Neural cell (in vitro differentiated cells): ENCODE data around the gene NDRG2. TPM values are rescaled to one million over a fixed set of nuclear protein-coding genes. Genes with fewer than 3 reads are reported as not detected.

ENCODE experiments used
- H2AFZ ChIP-seq: fragments of 200-600, 300-800 bp; sonication (generic), shearing (Covaris generic); 2 replicates; pipeline ENCODE4 v1.6.0; 2014; ENCODE audit warnings: low read depth, mild to moderate bottlenecking, antibody characterized with exemption, low read length, moderate library complexity
- H3F3A ChIP-seq: fragments of 200-600 bp; shearing (Covaris generic); 2 replicates; pipeline ENCODE4 v1.6.1; 2016; ENCODE audit warnings: mild to moderate bottlenecking, moderate library complexity, mixed read lengths, antibody characterized with exemption, low read length; ENCODE audit not compliant: insufficient read depth, poor library complexity, severe bottlenecking
- H3K27ac ChIP-seq: fragments of 200-600, 300-800 bp; sonication (generic), shearing (Covaris generic); 2 replicates; pipeline ENCODE4 v1.5.1; 2014; ENCODE audit warnings: mild to moderate bottlenecking, low read length, moderate library complexity
- H3K27me3 ChIP-seq: fragments of 300-800, 200-600 bp; sonication (generic), shearing (Covaris generic); 2 replicates; pipeline ENCODE4 v1.6.0; 2014; ENCODE audit warnings: mild to moderate bottlenecking, low read depth, low read length, moderate library complexity; ENCODE audit not compliant: insufficient read depth
- H3K36me3 ChIP-seq: fragments of 300-800, 200-600 bp; sonication (generic), shearing (Covaris generic); 2 replicates; pipeline ENCODE4 v1.5.1; 2014; ENCODE audit warnings: mild to moderate bottlenecking, antibody characterized with exemption, low read length, moderate library complexity; ENCODE audit not compliant: insufficient read depth
- H3K4me2 ChIP-seq: fragments of 300-800, 200-600 bp; sonication (generic), shearing (Covaris generic); 2 replicates; pipeline ENCODE4 v1.6.0; 2014; ENCODE audit warnings: mild to moderate bottlenecking, low read length
- H3K4me3 ChIP-seq: fragments of 300-800, 200-600 bp; sonication (generic), shearing (Covaris generic); 2 replicates; pipeline ENCODE4 v1.5.1; 2014; ENCODE audit warnings: mild to moderate bottlenecking, low read length, moderate library complexity
- H3K79me2 ChIP-seq: fragments of 200-600 bp; shearing (Covaris generic); replicated peaks from 2 replicates; pipeline ENCODE4 v1.6.0; 2014; ENCODE audit warnings: mild to moderate bottlenecking, low read length, moderate library complexity; ENCODE audit not compliant: insufficient read depth
- H3K9ac ChIP-seq: fragments of 300-800, 200-600 bp; sonication (generic), shearing (Covaris generic); 2 replicates; pipeline ENCODE4 v1.6.1; 2016; ENCODE audit warnings: mild to moderate bottlenecking, low read length, mixed read lengths
- H3K9me2 ChIP-seq: fragments of 200-600 bp; shearing (Covaris generic); 2 replicates; pipeline ENCODE4 v1.6.1; 2016; ENCODE audit warnings: mild to moderate bottlenecking, low read length, mixed read lengths; ENCODE audit not compliant: insufficient read depth
- H3K9me3 ChIP-seq: fragments of 200-600, 300-800 bp; sonication (generic), shearing (Covaris generic); 2 replicates; pipeline ENCODE4 v1.6.1; 2016; ENCODE audit warnings: mild to moderate bottlenecking, mixed run types, low read length, moderate library complexity, mixed read lengths
- H4K20me1 ChIP-seq: fragments of 200-600 bp; shearing (Covaris generic); 2 replicates; pipeline ENCODE4 v1.6.1; 2016; ENCODE audit warnings: mild to moderate bottlenecking, mixed run types; ENCODE audit not compliant: insufficient read depth
- EP300 ChIP-seq: fragments of 450-650 bp; conservative IDR thresholded peaks from 2 replicates; pipeline ENCODE4 v1.6.1; 2014; ENCODE audit warnings: antibody characterized with exemption, mild to moderate bottlenecking, moderate library complexity; ENCODE audit not compliant: poor library complexity, severe bottlenecking
- EZH2 ChIP-seq: fragments of 200-600, 300-800 bp; shearing (Covaris generic), sonication (generic); IDR thresholded peaks from 2 replicates; pipeline ENCODE4 v1.6.1; 2014; ENCODE audit warnings: antibody characterized with exemption, low read length, borderline replicate concordance, mild to moderate bottlenecking; ENCODE audit not compliant: insufficient read depth, poor library complexity, severe bottlenecking
- MXI1 ChIP-seq: fragments of 450-650 bp; conservative IDR thresholded peaks from 2 replicates; pipeline ENCODE4 v1.6.1; 2014; ENCODE audit warnings: antibody characterized with exemption, mild to moderate bottlenecking; ENCODE audit not compliant: poor library complexity, severe bottlenecking
- POLR2AphosphoS5 ChIP-seq: IDR thresholded peaks from 2 replicates; pipeline ENCODE4 v1.6.1; 2012
- RAD21 ChIP-seq: fragments of 450-650 bp; conservative IDR thresholded peaks from 2 replicates; pipeline ENCODE4 v1.6.1; 2014; ENCODE audit warnings: antibody characterized with exemption, mild to moderate bottlenecking, moderate library complexity
- SMC3 ChIP-seq: fragments of 450-650 bp; conservative IDR thresholded peaks from 2 replicates; pipeline ENCODE4 v1.6.1; 2014; ENCODE audit warnings: antibody characterized with exemption, mild to moderate bottlenecking, moderate library complexity; ENCODE audit not compliant: poor library complexity
- TAF1 ChIP-seq: IDR thresholded peaks from 2 replicates; pipeline ENCODE4 v1.6.1; 2012; ENCODE audit warnings: low read depth
- polyA plus RNA-seq: library from polyadenylated mRNA; depleted of rRNA; stranded (reverse); fragments of >200 nt; gene quantifications from 2 replicates; pipeline ENCODE4 v1.2.3, GENCODE V29; 2014
- TF ChIP-seq, protein P1 (sequence below): fragments of 450-650 bp; IDR thresholded peaks from 2 replicates; pipeline ENCODE4 v1.5.1; 2014; ENCODE audit warnings: antibody characterized with exemption, mild to moderate bottlenecking, moderate library complexity; ENCODE audit not compliant: poor library complexity, severe bottlenecking
- TF ChIP-seq, protein P2 (sequence below): IDR thresholded peaks from 2 replicates; pipeline ENCODE4 v1.6.1; 2012; ENCODE audit warnings: borderline replicate concordance

Gene NDRG2
- polyA plus RNA-seq, 1 donor from 2014 or later: 43.3 TPM

DNA sequence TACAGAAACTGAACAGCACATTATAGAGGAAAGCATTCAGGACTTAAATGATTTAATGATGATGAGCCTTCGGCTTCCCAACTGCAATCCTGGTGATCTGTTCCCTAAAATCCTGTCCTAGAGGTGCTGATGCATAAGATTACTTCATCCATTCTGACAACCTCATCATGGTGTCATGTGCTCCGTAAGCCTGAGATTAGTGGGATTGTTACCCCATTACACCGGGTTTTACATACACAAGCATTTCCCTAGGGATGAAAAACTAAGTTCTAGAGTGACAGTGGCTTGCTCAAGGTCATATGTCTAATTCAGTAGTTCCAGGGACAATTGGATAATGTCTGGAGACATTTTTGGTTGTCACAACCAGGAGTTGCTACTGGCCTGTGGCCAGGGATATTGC is 12.3 kb upstream of the NDRG2 start:
- Histone ChIP-seq H4K20me1 (no peaks in the 10 kb centered on the region), H3K79me2 (no peaks in the 10 kb centered on the region), H3K4me3 (no peak overlapping the region), H3K9me3 (no peaks in the 10 kb centered on the region), H3K4me2 (no peak overlapping the region), H3K36me3 (no peaks in the 10 kb centered on the region), H2AFZ (no peak overlapping the region), H3F3A (no peaks in the 10 kb centered on the region), H3K9ac (no peak overlapping the region), H3K27me3 (no peaks in the 10 kb centered on the region), H3K9me2 (no peaks in the 10 kb centered on the region), H3K27ac (no peak overlapping the region)
- TF ChIP-seq SMC3 (no peak), MXI1 (no peak)

DNA sequence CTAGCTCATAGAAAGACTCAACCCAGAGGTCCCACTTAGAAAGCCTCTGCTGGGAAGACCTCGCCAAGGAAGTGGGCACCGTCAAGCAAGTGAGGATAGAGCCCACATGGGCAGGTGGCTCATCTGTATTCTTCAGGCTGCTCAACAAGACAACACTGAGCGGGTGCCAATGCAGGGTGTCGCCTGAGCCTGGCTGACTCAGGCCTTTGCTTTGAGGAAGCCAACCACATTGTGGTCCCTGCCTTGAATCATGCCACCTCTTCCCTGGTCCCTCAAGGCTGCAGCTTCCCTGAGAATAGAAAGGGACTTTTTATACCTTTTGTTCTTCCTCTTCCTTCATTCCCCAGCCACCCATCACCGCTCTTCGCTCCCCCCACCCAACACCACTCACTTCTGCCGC is 11.9 kb upstream of the NDRG2 start:
- no peak overlapping the region for H3K27ac ChIP-seq

More for the DNA sequence above, 11.9 kb upstream of the NDRG2 start:
- no peak overlapping the region for H3K4me3 ChIP-seq
- no peak overlapping the region for H3K9ac ChIP-seq
- TF ChIP-seq, protein P1, sequence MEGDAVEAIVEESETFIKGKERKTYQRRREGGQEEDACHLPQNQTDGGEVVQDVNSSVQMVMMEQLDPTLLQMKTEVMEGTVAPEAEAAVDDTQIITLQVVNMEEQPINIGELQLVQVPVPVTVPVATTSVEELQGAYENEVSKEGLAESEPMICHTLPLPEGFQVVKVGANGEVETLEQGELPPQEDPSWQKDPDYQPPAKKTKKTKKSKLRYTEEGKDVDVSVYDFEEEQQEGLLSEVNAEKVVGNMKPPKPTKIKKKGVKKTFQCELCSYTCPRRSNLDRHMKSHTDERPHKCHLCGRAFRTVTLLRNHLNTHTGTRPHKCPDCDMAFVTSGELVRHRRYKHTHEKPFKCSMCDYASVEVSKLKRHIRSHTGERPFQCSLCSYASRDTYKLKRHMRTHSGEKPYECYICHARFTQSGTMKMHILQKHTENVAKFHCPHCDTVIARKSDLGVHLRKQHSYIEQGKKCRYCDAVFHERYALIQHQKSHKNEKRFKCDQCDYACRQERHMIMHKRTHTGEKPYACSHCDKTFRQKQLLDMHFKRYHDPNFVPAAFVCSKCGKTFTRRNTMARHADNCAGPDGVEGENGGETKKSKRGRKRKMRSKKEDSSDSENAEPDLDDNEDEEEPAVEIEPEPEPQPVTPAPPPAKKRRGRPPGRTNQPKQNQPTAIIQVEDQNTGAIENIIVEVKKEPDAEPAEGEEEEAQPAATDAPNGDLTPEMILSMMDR: no peak
- no peak for TF ChIP-seq SMC3
- no peak for TF ChIP-seq EP300
- TF ChIP-seq EZH2: no peak
- TF ChIP-seq RAD21: no peak
- TF ChIP-seq, protein P2, sequence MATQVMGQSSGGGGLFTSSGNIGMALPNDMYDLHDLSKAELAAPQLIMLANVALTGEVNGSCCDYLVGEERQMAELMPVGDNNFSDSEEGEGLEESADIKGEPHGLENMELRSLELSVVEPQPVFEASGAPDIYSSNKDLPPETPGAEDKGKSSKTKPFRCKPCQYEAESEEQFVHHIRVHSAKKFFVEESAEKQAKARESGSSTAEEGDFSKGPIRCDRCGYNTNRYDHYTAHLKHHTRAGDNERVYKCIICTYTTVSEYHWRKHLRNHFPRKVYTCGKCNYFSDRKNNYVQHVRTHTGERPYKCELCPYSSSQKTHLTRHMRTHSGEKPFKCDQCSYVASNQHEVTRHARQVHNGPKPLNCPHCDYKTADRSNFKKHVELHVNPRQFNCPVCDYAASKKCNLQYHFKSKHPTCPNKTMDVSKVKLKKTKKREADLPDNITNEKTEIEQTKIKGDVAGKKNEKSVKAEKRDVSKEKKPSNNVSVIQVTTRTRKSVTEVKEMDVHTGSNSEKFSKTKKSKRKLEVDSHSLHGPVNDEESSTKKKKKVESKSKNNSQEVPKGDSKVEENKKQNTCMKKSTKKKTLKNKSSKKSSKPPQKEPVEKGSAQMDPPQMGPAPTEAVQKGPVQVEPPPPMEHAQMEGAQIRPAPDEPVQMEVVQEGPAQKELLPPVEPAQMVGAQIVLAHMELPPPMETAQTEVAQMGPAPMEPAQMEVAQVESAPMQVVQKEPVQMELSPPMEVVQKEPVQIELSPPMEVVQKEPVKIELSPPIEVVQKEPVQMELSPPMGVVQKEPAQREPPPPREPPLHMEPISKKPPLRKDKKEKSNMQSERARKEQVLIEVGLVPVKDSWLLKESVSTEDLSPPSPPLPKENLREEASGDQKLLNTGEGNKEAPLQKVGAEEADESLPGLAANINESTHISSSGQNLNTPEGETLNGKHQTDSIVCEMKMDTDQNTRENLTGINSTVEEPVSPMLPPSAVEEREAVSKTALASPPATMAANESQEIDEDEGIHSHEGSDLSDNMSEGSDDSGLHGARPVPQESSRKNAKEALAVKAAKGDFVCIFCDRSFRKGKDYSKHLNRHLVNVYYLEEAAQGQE: no peak
- TF ChIP-seq POLR2AphosphoS5: no peak
- no peak for TF ChIP-seq MXI1
- no peak for TF ChIP-seq TAF1
- no peaks in the 10 kb centered on the region for H3K9me3 ChIP-seq
- no peaks in the 10 kb centered on the region for H3K27me3 ChIP-seq
- H3K4me2 ChIP-seq: no peak overlapping the region
- no peak overlapping the region for H2AFZ ChIP-seq
- no peaks in the 10 kb centered on the region for H3K79me2 ChIP-seq
- H3K36me3 ChIP-seq: no peaks in the 10 kb centered on the region
- no peaks in the 10 kb centered on the region for H4K20me1 ChIP-seq
- H3K9me2 ChIP-seq: no peaks in the 10 kb centered on the region
- H3F3A ChIP-seq: no peaks in the 10 kb centered on the region
